ENCODE data around the gene PHF21B.

DNA sequence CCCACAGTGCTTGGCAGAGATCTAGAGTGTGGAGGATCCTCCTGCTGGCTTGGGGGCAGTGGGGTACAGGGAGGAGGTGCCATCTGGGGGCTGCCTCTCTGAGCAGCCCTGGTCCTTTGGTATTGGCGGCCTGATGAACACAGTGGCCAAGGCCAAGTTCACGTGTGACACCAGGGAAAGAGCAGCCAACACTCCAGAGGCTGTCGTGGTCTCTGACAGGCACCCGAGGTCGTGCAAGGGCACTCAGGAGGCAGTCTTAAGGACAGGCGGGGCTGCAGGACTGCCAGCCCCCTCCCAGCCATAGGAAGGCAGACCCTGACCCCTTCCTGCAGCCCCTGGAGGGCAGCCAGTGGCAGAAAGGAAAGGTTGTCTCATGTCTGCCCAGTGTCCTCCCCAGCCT lies 30.7 kb downstream of the PHF21B start:
- TF ChIP-seq CTCF (conservative IDR thresholded peaks at IDR 0.05 in 1 of 2, IDR thresholded peaks at IDR 0.05 in 1 of 2; ENCODE audit: low read depth in 1 of 2, low read length in 2 of 2) (no peak), EZH2 (IDR thresholded peaks at IDR 0.05; ENCODE audit: low read length, missing control alignments) (no peak)
